Measurements from ENCODE around the gene KRTAP1-5. TPM values are rescaled to one million over a fixed set of nuclear protein-coding genes. Genes with fewer than 3 reads are reported as not detected.
A peak's percentile ranks its signal among the peaks of the same experiment; 100 is the strongest.
"Not testable (repeated sequence)": the region's sequence is repeated elsewhere in the genome, so short reads cannot be mapped to it uniquely, and the experiment has no call there.

The KRTAP1-5 gene
- polyA plus RNA-seq, 6 donors from 2014 or later: not detected

DNA sequence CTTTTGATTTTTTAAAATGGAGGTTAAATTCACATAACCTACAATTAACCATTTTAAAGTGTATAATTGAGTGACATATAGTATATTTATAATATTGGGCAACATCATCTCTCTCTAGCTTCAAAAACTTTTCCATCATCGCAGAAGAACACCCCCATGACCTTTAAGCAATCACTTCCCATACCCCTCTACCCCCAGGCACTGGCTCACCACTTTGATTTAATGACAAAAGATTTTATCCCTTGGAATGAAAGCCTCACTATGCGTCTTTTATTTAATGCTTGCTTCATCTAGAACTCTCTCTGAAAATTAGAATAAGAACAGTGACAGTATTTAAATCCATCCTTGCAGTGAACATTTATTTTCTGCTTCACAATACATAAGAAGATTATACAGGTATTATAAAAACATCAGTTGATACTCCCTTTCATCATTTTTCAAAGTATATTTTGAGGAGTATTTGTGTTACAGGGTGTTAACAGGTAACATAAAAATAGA lies 10.9 kb upstream of the KRTAP1-5 start:
- DNase-seq (no peak), ATAC-seq (ENCODE audit: low read depth in 2 of 2) (no peak)
- no peak overlapping the region for H3K4me3 Mint-ChIP-seq
- peaks cover 0 to 9% (median 6%) of the 10 kb centered on the region in 7 donors for H3K9me3 Mint-ChIP-seq
- no peaks in the 10 kb centered on the region for H3K36me3 Mint-ChIP-seq
- peak overlapping the region in 1 of 6 donors; percentile 25 for H3K27ac Mint-ChIP-seq
- peaks cover 0 to 4% (median 0%) of the 10 kb centered on the region in 3 donors for H3K4me1 Mint-ChIP-seq
- H3K27me3 Mint-ChIP-seq: peaks cover 10 to 27% (median 16%) of the 10 kb centered on the region in 3 donors

DNA sequence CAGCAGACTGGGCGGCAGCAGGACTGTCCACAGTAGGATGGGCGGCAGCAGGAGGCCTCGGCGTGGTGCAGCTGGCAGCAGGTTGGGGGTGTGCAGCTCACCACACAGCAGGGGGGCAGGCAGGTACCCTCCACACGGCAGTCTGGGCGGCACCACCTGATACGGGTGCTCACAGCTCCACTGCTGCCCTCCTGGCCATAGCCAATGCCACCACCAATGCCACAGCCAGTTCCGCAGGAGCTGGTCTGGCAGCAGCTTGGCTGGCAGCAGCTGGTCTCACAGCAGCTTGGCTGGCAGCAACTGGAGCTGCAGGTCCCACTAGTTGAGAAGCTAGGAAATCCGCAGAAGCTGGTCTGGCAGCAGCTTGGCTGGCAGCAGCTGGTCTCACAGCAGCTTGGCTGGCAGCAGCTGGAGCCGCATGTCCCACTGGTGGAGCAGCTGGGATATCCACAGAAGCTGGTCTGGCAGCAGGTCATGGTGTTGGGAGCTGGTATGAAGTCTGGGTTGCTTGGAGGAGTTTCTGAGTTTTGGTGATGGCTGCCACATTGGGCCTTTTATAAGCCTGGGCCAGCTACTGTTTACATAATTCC lies 7.4 kb upstream of the KRTAP1-5 start, which contains the start of gene KRTAP1-3:
KRTAP1-3 (minus strand) TSS at position 529 of the 590 bp plus-strand sequence; CDS start at position 476, 53 bp downstream.
- DNase-seq; H3K9me3 Mint-ChIP-seq; H3K4me1 Mint-ChIP-seq; ATAC-seq (ENCODE audit: low read depth in 2 of 2); H3K4me3 Mint-ChIP-seq; H3K36me3 Mint-ChIP-seq: not testable (repeated sequence)
- peak within 1 kb of the TSS in 2 of 6 donors; percentile 76 to 78 for H3K27ac Mint-ChIP-seq
- H3K27me3 Mint-ChIP-seq: peaks cover 6 to 26% (median 12%) of the 10 kb centered on the region in 3 donors

DNA sequence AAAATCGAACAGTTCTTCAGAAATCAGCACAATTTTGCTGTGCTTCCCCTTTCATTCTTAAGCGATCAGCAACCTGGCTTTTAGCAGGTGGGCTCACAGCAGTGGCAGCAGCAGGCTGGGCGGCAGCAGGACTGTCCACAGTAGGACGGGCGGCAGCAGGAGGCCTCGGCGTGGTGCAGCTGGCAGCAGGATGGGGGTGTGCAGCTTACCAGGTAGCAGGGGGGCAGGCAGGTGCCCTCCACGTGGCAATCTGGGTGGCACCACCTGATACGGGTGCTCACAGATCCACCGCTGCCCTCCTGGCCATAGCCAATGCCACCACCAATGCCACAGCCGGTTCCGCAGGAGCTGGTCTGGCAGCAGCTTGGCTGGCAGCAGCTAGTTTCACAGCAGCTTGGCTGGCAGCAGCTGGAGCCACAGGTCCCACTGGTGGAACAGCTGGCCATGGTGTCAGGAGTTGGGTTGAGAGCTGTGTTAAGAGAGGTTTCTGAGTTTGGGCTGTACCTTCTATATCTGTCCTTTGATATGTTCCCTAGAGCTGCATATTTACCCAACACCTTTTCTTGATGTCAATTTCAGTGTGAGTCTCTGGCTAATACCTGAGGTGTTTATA lies 2.7 kb upstream of the KRTAP1-5 start, which contains the start of gene KRTAP1-4:
KRTAP1-4 (minus strand) TSS at position 563 of the 613 bp plus-strand sequence; CDS start at position 446, 117 bp downstream.
- ATAC-seq (ENCODE audit: low read depth in 2 of 2): no peak
- H3K4me3 Mint-ChIP-seq: no peak within 1 kb of the TSS

DNA sequence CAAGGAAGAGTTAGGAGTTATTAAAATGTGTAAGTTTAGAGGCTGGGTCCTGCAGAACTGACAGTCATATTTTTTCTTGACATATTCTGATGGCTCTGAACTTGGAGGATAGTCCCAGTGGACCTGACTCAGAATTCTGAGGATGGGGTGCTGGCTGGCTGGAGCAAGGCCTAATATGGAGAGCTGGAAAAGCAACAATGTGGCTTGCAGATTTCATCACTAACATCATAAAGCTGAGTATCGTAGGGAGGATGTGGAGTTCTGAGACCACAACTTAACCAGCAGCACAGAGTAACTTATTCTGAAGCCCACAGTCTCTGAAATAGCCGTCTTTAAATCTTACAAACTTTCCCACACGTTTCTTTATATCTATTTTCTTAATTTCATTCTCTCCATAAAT lies 2.3 kb downstream of the KRTAP1-5 start:
- Mint-ChIP-seq H3K36me3 (peaks cover 0 to 13% of the 10 kb centered on the region in 2 donors), H3K4me1 (no peaks in the 10 kb centered on the region), H3K27me3 (peaks cover 10 to 45% (median 41%) of the 10 kb centered on the region in 3 donors), H3K9me3 (peaks cover 0 to 14% (median 6%) of the 10 kb centered on the region in 7 donors), H3K4me3 (no peak overlapping the region), H3K27ac (no peak overlapping the region)
- ATAC-seq (ENCODE audit: low read depth in 2 of 2): no peak
- no peak for DNase-seq

More for the DNA sequence above, 2.7 kb upstream of the KRTAP1-5 start, which contains the start of gene KRTAP1-4:
- no peaks in the 10 kb centered on the region for H3K9me3 Mint-ChIP-seq
- H3K27me3 Mint-ChIP-seq: peaks cover 11 to 47% (median 28%) of the 10 kb centered on the region in 3 donors
- no peak for DNase-seq
- H3K27ac Mint-ChIP-seq: peak within 1 kb of the TSS in 1 of 6 donors; percentile 60
- H3K36me3 Mint-ChIP-seq: no peaks in the 10 kb centered on the region
- H3K4me1 Mint-ChIP-seq: no peaks in the 10 kb centered on the region

DNA sequence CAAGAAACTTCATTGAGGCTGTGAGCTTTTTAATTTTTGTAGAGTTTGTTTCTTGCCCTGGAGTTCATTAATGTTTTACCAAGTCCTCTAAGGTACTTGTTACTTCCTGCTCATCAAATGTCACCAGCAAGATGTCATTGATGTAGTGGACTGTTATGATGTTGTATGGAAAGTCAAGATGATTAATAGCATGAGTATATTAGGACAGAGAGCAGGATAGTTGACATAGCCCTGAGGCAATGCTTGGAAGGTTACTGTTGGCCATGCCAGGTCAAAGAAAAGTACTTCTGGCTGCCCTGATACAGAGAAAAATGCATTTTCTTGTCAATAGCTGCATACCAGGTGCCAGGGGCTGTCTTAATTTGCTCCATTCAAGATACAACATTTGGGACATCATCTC lies 6.7 kb downstream of the KRTAP1-5 start:
- H3K4me3 Mint-ChIP-seq: no peak overlapping the region
- peaks cover 0 to 13% of the 10 kb centered on the region in 2 donors for H3K36me3 Mint-ChIP-seq
- H3K27ac Mint-ChIP-seq: no peak overlapping the region
- peaks cover 3 to 22% (median 16%) of the 10 kb centered on the region in 3 donors for H3K27me3 Mint-ChIP-seq
- H3K9me3 Mint-ChIP-seq: peaks cover 0 to 14% (median 6%) of the 10 kb centered on the region in 7 donors
- H3K4me1 Mint-ChIP-seq: peaks cover 5 to 7% (median 6%) of the 10 kb centered on the region in 3 donors
- DNase-seq (no peak), ATAC-seq (ENCODE audit: low read depth in 2 of 2) (no peak)

DNA sequence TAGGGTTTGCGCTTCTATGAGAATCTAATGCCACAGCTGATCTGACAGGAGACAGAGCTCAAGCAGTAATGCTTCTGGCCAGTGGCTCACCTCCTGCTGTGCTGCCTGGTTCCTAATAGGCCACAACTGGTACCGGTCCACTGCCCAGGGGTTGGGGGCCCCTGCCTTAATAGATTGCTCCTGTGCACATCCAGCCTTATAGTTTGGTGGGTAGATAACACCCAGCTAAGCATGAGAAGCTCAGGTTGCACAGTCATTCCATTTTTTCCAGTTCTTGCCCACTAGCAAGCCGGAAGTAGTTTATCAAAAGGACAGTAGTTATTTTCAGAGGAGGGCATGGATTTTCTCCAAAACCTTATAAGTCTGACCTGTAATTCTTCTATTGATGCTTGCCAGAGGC lies 7.6 kb downstream of the KRTAP1-5 start:
- H3K9me3 Mint-ChIP-seq: peaks cover 0 to 14% (median 6%) of the 10 kb centered on the region in 7 donors
- no peak overlapping the region for H3K4me3 Mint-ChIP-seq
- ATAC-seq (ENCODE audit: low read depth in 2 of 2) (no peak), DNase-seq (no peak)
- peaks cover 7 to 13% (median 7%) of the 10 kb centered on the region in 3 donors for H3K4me1 Mint-ChIP-seq
- H3K27ac Mint-ChIP-seq: no peak overlapping the region
- H3K36me3 Mint-ChIP-seq: peaks cover 0 to 13% of the 10 kb centered on the region in 2 donors
- peaks cover 0 to 19% (median 10%) of the 10 kb centered on the region in 3 donors for H3K27me3 Mint-ChIP-seq

DNA sequence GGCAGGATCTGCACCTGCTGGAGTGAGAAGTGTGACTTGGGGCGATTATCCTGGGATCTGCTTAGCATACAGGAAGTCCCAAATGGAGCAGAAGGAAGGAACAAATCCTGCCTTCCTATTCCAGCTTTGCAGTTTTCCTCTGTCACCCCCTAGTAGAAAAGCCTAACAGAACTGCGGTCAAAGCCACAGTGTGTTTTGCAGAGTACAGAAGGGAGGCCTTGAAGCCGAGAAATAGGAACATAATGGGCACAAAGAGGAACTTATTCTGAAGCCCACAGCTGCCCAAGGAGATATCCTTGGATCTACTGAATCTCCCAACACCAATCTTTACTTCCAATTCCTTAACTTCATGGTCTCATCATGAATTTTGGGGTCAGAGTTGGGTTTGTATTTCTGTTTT lies 8.5 kb downstream of the KRTAP1-5 start:
- H3K27me3 Mint-ChIP-seq: peaks cover 0 to 16% (median 8%) of the 10 kb centered on the region in 3 donors
- H3K36me3 Mint-ChIP-seq: peaks cover 0 to 13% of the 10 kb centered on the region in 2 donors
- DNase-seq (no peak), ATAC-seq (ENCODE audit: low read depth in 2 of 2) (no peak)
- peak overlapping the region in 1 of 6 donors; percentile 36 for H3K27ac Mint-ChIP-seq
- peaks cover 7 to 13% (median 7%) of the 10 kb centered on the region in 3 donors for H3K4me1 Mint-ChIP-seq
- H3K4me3 Mint-ChIP-seq: no peak overlapping the region
- peaks cover 0 to 14% (median 6%) of the 10 kb centered on the region in 7 donors for H3K9me3 Mint-ChIP-seq

DNA sequence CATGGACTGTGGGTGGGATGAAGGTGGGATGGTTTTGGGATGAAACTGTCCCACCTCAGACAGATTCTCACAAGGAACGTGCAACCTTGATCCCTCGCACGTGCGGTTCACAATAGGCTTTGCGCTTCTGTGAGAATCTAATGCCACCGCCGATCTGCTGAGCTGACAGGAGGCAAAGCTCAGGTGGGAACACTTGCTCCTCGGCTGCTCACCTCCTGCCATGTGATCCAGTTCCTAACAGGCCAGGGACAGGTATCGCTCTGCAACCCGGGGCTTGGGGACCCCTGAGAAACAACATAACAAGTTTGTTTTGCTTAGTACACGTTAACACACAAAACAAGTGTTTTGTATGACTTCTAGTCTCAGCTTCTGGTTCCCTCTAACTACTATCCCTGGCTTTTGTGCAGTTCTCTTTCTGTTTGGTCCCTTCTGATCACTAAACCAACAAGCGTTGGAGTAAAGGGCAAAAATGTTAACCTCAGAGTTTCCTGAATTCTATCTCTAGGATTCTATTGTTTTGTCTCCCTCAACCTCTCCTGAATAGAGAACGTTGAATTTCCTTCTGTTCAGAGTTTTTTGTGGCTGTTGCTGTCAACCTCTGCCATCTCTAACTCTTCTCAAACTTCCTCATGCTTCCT lies 10.3 kb downstream of the KRTAP1-5 start:
- Mint-ChIP-seq H3K4me3 (no peak overlapping the region), H3K4me1 (peaks cover 7 to 13% (median 7%) of the 10 kb centered on the region in 3 donors), H3K27me3 (peaks cover 0 to 13% (median 6%) of the 10 kb centered on the region in 3 donors), H3K27ac (peak overlapping the region in 1 of 6 donors; percentile 58), H3K36me3 (peaks cover 0 to 6% of the 10 kb centered on the region in 2 donors), H3K9me3 (peaks cover 0 to 7% (median 5%) of the 10 kb centered on the region in 7 donors)
- ATAC-seq (ENCODE audit: low read depth in 2 of 2): no peak
- no peak for DNase-seq

DNA sequence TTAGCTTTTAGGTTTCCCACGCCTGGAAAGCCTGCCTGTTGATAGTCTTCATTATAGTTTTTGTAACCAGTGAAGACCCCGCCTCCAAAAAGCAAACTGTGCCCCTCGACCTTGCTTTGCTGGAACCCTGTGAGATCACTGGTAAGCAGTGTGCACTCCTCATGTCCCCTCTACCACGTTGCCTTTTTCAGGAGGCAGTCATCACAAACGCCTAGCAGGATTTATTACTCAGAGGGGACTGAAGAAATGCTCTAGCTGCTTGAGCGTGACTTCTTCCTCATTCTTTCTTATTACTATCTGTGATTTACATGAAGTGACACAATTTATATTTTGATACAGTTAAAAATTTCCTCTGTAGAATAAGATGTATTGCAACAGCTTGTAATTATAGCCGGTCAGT lies 11.6 kb downstream of the KRTAP1-5 start:
- Mint-ChIP-seq H3K36me3 (no peaks in the 10 kb centered on the region), H3K4me1 (peaks cover 7 to 13% (median 7%) of the 10 kb centered on the region in 3 donors), H3K27ac (peak overlapping the region in 2 of 6 donors; percentile 1 to 21), H3K9me3 (peaks cover 0 to 1% (median 0%) of the 10 kb centered on the region in 7 donors), H3K27me3 (peaks cover 0 to 13% (median 0%) of the 10 kb centered on the region in 3 donors), H3K4me3 (no peak overlapping the region)
- ATAC-seq (ENCODE audit: low read depth in 2 of 2): peak in 1 of 2 donors; percentile 23
- DNase-seq: no peak

DNA sequence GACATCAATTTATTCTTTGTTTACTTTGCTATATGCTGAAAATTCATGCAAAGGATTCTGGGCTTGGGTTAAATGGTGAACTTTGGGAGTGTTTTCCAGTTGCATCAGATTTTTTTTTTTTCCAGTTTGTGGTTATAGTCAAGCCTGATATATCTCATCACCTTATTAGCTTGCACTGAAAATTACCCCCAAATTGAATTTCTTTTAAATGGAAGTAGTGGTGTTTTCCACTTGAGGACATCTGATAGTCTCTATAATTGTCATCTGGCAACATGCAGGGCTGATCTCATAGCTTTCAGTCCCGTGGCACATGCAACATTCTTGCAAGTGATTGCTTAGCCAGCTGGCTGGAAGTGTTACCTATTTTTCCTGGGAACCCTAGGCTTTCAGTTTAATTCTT lies 13.4 kb downstream of the KRTAP1-5 start:
- H3K36me3 Mint-ChIP-seq: no peaks in the 10 kb centered on the region
- DNase-seq: no peak
- H3K27ac Mint-ChIP-seq: peak overlapping the region in 1 of 6 donors; percentile 24
- H3K4me1 Mint-ChIP-seq: peaks cover 7 to 13% (median 7%) of the 10 kb centered on the region in 3 donors
- no peak for ATAC-seq (ENCODE audit: low read depth in 2 of 2)
- peaks cover 0 to 18% (median 0%) of the 10 kb centered on the region in 3 donors for H3K27me3 Mint-ChIP-seq
- H3K4me3 Mint-ChIP-seq: no peak overlapping the region
- peaks cover 0 to 1% (median 0%) of the 10 kb centered on the region in 7 donors for H3K9me3 Mint-ChIP-seq

DNA sequence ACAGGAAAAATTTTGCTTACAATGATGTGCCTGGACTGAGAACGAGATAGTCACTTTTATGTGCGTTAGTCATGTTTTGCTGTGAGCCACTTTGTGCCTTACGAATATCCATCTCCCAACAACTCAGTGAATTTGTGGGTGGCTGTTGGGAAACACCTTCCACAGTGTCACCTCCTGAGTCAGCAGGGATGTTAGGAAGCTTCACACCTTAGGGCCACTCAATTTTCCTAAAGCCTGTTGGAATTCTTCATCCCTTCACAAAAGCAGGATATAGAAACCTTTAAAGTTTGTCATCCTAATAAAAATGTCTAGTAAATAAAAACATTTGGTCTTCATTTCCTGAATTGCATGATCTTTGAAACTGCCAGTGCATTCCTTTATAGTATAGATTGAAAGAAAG lies 13.8 kb downstream of the KRTAP1-5 start:
- ATAC-seq (ENCODE audit: low read depth in 2 of 2) (no peak), DNase-seq (no peak)
- no peak overlapping the region for H3K4me3 Mint-ChIP-seq
- peaks cover 0 to 1% (median 0%) of the 10 kb centered on the region in 7 donors for H3K9me3 Mint-ChIP-seq
- H3K36me3 Mint-ChIP-seq: no peaks in the 10 kb centered on the region
- peaks cover 7 to 13% (median 7%) of the 10 kb centered on the region in 3 donors for H3K4me1 Mint-ChIP-seq
- no peak overlapping the region for H3K27ac Mint-ChIP-seq
- peaks cover 0 to 19% (median 0%) of the 10 kb centered on the region in 3 donors for H3K27me3 Mint-ChIP-seq

DNA sequence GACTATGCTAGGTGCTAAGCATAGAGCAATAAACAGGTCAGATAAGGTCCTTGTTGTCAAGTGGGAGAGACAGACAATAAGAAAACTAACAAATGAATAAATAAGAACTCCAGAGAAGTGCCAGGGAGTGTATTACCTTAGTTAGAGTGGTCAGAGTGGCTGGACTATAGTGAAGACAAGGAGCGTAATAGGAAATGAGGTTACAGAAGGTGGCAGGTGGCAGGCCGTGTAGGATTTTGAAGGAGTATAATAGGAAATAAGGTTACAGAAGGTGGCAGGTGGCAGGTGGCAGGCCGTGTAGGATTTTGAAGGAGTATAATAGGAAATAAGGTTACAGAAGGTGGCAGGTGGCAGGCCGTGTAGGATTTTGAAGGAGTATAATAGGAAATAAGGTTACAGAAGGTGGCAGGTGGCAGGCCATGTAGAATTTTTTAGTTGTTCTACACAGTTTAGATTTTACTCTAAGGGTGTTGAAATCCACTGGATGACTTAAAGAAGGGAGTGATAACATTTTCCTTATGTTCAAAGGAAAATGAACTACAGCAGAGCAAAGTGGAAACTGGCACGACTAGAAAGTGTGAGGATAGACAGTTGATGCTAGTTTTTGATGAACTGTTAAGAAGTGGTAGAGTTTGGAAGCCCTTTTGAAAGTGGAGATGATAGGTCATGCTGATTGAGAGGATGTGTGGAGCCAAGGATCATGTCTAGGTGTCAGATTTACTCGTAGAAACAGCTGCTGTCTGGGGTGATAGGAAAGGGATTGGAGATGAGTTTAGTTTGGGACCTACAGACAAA lies 14.5 kb downstream of the KRTAP1-5 start:
- no peak for ATAC-seq (ENCODE audit: low read depth in 2 of 2)
- H3K4me1 Mint-ChIP-seq: peaks cover 7 to 13% (median 7%) of the 10 kb centered on the region in 3 donors
- peak overlapping the region in 2 of 6 donors; percentile 1 to 58 for H3K27ac Mint-ChIP-seq
- no peak overlapping the region for H3K4me3 Mint-ChIP-seq
- H3K9me3 Mint-ChIP-seq: peaks cover 0 to 1% (median 0%) of the 10 kb centered on the region in 7 donors
- no peaks in the 10 kb centered on the region for H3K36me3 Mint-ChIP-seq
- no peak for DNase-seq
- H3K27me3 Mint-ChIP-seq: peaks cover 0 to 19% (median 0%) of the 10 kb centered on the region in 3 donors

Measured in naive B cell (primary cell).